ENCODE data around the gene SNTG2. TPM values are rescaled to one million over a fixed set of nuclear protein-coding genes. Genes with fewer than 3 reads are reported as not detected.

SNTG2 gene
- total RNA-seq, 2 donors from 2014 or later: 2.4 TPM; not detected in 1

- H3K4me3 ChIP-seq: no peak overlapping the region
- H3K36me3 ChIP-seq: no peaks in the 10 kb centered on the region
Measured at GRCh38 chr2:990970-991369, 40.3 kb downstream of the SNTG2 start.

GRCh38 chr2:1002350-1002749, 51.7 kb downstream of the SNTG2 start:
- Histone ChIP-seq H3K4me3 (no peak overlapping the region), H3K4me1 (no peaks in the 10 kb centered on the region), H3K36me3 (no peaks in the 10 kb centered on the region), H3K9me3 (no peaks in the 10 kb centered on the region), H3K27me3 (no peaks in the 10 kb centered on the region), H3K27ac (no peak overlapping the region)
- TF ChIP-seq CTCF (IDR thresholded peaks at IDR 0.05): no peak
- no peak for DNase-seq (ENCODE audit: low spot score)

More at GRCh38 chr2:990970-991369, 40.3 kb downstream of the SNTG2 start:
- Histone ChIP-seq H3K27ac (no peak overlapping the region), H3K9me3 (no peaks in the 10 kb centered on the region), H3K27me3 (no peaks in the 10 kb centered on the region), H3K4me1 (no peaks in the 10 kb centered on the region)
- TF ChIP-seq CTCF (IDR thresholded peaks at IDR 0.05): no peak
- no peak for DNase-seq (ENCODE audit: low spot score)

- Histone ChIP-seq H3K4me1 (no peaks in the 10 kb centered on the region), H3K9me3 (no peaks in the 10 kb centered on the region), H3K36me3 (no peaks in the 10 kb centered on the region), H3K27ac (no peak overlapping the region), H3K27me3 (no peaks in the 10 kb centered on the region), H3K4me3 (no peak overlapping the region)
- no peak for TF ChIP-seq CTCF (IDR thresholded peaks at IDR 0.05)
- DNase-seq (ENCODE audit: low spot score): no peak
Measured at GRCh38 chr2:1004398-1004797, 53.7 kb downstream of the SNTG2 start.

GRCh38 chr2:1010415-1010930, 59.8 kb downstream of the SNTG2 start:
- TF ChIP-seq CTCF (IDR thresholded peaks at IDR 0.05): no peak
- Histone ChIP-seq H3K4me3 (no peak overlapping the region), H3K27ac (no peak overlapping the region), H3K36me3 (no peaks in the 10 kb centered on the region), H3K9me3 (no peaks in the 10 kb centered on the region), H3K4me1 (peaks cover 0 to 14% of the 10 kb centered on the region in 2 donors), H3K27me3 (no peaks in the 10 kb centered on the region)
- DNase-seq (ENCODE audit: low spot score): no peak

GRCh38 chr2:1011006-1011405, 60.4 kb downstream of the SNTG2 start:
- H3K27me3 ChIP-seq: no peaks in the 10 kb centered on the region
- no peak for DNase-seq (ENCODE audit: low spot score)
- H3K4me3 ChIP-seq: no peak overlapping the region
- no peak for TF ChIP-seq CTCF (IDR thresholded peaks at IDR 0.05)
- no peak overlapping the region for H3K27ac ChIP-seq
- H3K36me3 ChIP-seq: no peaks in the 10 kb centered on the region
- H3K9me3 ChIP-seq: no peaks in the 10 kb centered on the region
- peaks cover 0 to 14% of the 10 kb centered on the region in 2 donors for H3K4me1 ChIP-seq

GRCh38 chr2:1011985-1012384, 61.3 kb downstream of the SNTG2 start:
- DNase-seq (ENCODE audit: low spot score): no peak
- Histone ChIP-seq H3K27me3 (no peaks in the 10 kb centered on the region), H3K9me3 (no peaks in the 10 kb centered on the region), H3K4me3 (no peak overlapping the region), H3K36me3 (no peaks in the 10 kb centered on the region), H3K27ac (no peak overlapping the region), H3K4me1 (peaks cover 0 to 14% of the 10 kb centered on the region in 2 donors)
- TF ChIP-seq CTCF (IDR thresholded peaks at IDR 0.05): no peak
